Body of pancreas (tissue), 4 donors: ENCODE data around the gene TCF7L1. TPM values are rescaled to one million over a fixed set of nuclear protein-coding genes. Genes with fewer than 3 reads are reported as not detected.

Source experiments
- ATAC-seq: fragments of 150-250 bp; one replicate; pipeline ENCODE4 v1.9.1; 2016
- DNase-seq, 4 donors: peaks; one replicate each; pipeline ENCODE4 v3.0.0-alpha.2; 2019
- H3K27ac ChIP-seq, 4 donors: fragments of 200-600 bp; sonication (generic); 1 replicate in 3 of 4; 2 replicates in 1 of 4; pipeline versions ENCODE4 v1.5.1 to v1.6.1; 2016 to 2019; ENCODE audit warnings: mild to moderate bottlenecking in 1 of 4, mixed read lengths in 1 of 4, moderate library complexity in 1 of 4
- H3K27me3 ChIP-seq, 2 donors: fragments of 200-600 bp; sonication (generic); one replicate each; pipeline ENCODE4 v1.6.0; 2016; ENCODE audit warnings: mild to moderate bottlenecking in 1 of 2
- H3K36me3 ChIP-seq, 2 donors: fragments of 200-600 bp; sonication (generic); replicated peaks in 1 of 2; 2 replicates each; pipeline ENCODE4 v1.5.1; 2016; ENCODE audit warnings: low read depth in 2 of 2; ENCODE audit not compliant: insufficient read depth in 1 of 2
- H3K4me1 ChIP-seq: fragments of 200-600 bp; sonication (generic); one replicate; pipeline ENCODE4 v1.6.0; 2016
- H3K4me3 ChIP-seq, 2 donors: fragments of 200-600 bp; sonication (generic); 1 replicate in 1 of 2; 2 replicates in 1 of 2; pipeline ENCODE4 v1.5.1; 2016 to 2019
- H3K9me3 ChIP-seq, 3 donors: fragments of 200-600 bp; sonication (generic); 1 replicate in 2 of 3; 2 replicates in 1 of 3; pipeline ENCODE4 v1.5.1; 2016
- CTCF ChIP-seq, 7 experiments: fragments of 450-650 bp in 4 of 7; fragments of 200-600 bp in 3 of 7; sonication (generic) in 3 of 7; IDR thresholded peaks; one replicate each; pipeline ENCODE4 v1.5.1; 2016 to 2019; ENCODE audit warnings: antibody characterized with exemption in 7 of 7
- POLR2A ChIP-seq, 3 donors: fragments of 450-650 bp; IDR thresholded peaks; one replicate each; pipeline ENCODE4 v1.6.1; 2016; ENCODE audit warnings: antibody characterized with exemption in 3 of 3, mild to moderate bottlenecking in 2 of 3
- WGBS, 2 donors: methylation state at CpG; one replicate each; pipeline ENCODE4 v1.1.5; 2017; 5-methylcytosine and 5-hydroxymethylcytosine counted together
- intact Hi-C: fragments of 100-400 bp; cut with DNase I; formaldehyde crosslinking; loops from one replicate; pipeline ENCODE4 v1.15.1; 2023
- total RNA-seq, 2 donors: library from RNA; depleted of rRNA; stranded (reverse); fragments of >200 nt; gene quantifications; one replicate each; pipeline ENCODE4 v1.1.0, GENCODE V29; 2016

Gene TCF7L1
- total RNA-seq, 2 donors from 2014 or later: 2.1 to 4.3 TPM

DNA sequence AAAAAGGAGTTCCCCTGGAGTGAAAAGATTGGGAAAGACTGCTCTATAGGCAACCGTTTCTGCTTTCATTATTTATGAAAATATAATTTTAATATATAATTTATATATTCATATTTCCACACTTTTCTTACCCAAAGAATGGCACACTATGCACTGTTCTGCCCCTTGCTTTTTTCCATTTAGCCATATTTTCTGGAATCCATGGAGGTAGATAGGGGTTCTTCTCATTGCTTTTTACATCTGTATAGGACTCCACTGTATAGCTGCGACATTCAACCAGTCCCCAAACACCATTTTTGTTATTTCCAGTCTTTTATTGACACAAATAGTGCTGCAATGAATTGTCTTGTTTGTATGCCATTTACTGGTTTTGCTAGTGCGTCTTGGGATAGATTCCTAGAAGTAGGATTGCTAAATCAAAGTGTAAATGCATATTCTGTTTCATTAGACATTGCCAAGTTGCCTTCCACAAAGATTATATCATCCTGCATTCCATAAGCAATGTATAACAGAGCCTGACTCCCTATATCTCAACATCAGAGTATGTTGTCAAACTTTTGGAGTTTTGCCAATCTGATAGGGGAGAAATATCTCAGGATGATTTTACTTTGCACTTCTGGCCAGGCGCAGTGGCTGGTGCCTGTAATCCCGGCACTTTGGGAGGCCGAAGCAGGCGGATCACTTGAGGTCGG lies 26.6 kb upstream of the TCF7L1 start:
- ATAC-seq (no peak), DNase-seq (no peak)
- H3K36me3 ChIP-seq: no peaks in the 10 kb centered on the region
- no peaks in the 10 kb centered on the region for H3K4me1 ChIP-seq
- intact Hi-C loops: no loop called here
- H3K27ac ChIP-seq: no peak overlapping the region
- TF ChIP-seq CTCF (IDR thresholded peaks at IDR 0.05) (no peak), POLR2A (IDR thresholded peaks at IDR 0.05) (no peak)
- no peak overlapping the region for H3K4me3 ChIP-seq
- H3K27me3 ChIP-seq: no peaks in the 10 kb centered on the region
- 54 to 71% methylated on average over 8 of the region's 8 CpGs for WGBS, 2 donors
- H3K9me3 ChIP-seq: no peaks in the 10 kb centered on the region

GRCh38 chr2:85110991-85111560 lies 22.1 kb upstream of the TCF7L1 start:
- intact Hi-C loops: no loop called here
- ATAC-seq: no peak

DNA sequence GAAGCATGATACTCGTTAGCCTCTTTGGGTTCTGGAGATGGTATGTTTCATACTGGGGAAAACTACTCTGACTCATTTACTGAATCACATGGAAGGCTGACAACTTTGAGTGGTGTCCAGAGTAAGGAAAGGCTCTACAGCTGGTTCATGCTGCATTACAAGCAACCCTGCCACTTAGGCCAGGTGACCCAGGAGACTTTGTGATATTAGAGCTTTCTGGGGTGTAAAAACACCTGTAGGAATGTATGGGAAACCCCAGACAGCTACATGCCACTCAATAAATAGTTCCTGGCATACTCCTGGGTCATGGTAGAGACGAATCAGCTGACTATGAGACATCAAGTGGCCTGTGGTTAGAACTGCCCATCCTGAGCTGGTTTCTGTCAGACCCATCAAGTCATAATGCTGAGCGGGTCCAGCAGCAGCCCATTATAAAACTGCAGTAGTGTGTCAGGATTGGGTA lies 21.3 kb upstream of the TCF7L1 start:
- DNase-seq (no peak), ATAC-seq (no peak)
- Histone ChIP-seq H3K27ac (no peak overlapping the region), H3K27me3 (no peaks in the 10 kb centered on the region), H3K4me3 (no peak overlapping the region), H3K9me3 (no peaks in the 10 kb centered on the region), H3K4me1 (no peaks in the 10 kb centered on the region), H3K36me3 (no peaks in the 10 kb centered on the region)
- 83 to 90% methylated on average over 3 of the region's 3 CpGs for WGBS, 2 donors
- intact Hi-C loops: no loop called here
- TF ChIP-seq POLR2A (IDR thresholded peaks at IDR 0.05) (no peak), CTCF (IDR thresholded peaks at IDR 0.05) (no peak)

More at GRCh38 chr2:85110991-85111560, 22.1 kb upstream of the TCF7L1 start:
- 89 to 92% methylated on average over 3 of the region's 3 CpGs for WGBS, 2 donors
- no peak overlapping the region for H3K4me3 ChIP-seq
- no peaks in the 10 kb centered on the region for H3K36me3 ChIP-seq
- no peak for DNase-seq
- no peak overlapping the region for H3K27ac ChIP-seq
- H3K4me1 ChIP-seq: no peaks in the 10 kb centered on the region
- H3K9me3 ChIP-seq: no peaks in the 10 kb centered on the region
- H3K27me3 ChIP-seq: no peaks in the 10 kb centered on the region
- no peak for TF ChIP-seq POLR2A (IDR thresholded peaks at IDR 0.05)
- TF ChIP-seq CTCF (IDR thresholded peaks at IDR 0.05): no peak

DNA sequence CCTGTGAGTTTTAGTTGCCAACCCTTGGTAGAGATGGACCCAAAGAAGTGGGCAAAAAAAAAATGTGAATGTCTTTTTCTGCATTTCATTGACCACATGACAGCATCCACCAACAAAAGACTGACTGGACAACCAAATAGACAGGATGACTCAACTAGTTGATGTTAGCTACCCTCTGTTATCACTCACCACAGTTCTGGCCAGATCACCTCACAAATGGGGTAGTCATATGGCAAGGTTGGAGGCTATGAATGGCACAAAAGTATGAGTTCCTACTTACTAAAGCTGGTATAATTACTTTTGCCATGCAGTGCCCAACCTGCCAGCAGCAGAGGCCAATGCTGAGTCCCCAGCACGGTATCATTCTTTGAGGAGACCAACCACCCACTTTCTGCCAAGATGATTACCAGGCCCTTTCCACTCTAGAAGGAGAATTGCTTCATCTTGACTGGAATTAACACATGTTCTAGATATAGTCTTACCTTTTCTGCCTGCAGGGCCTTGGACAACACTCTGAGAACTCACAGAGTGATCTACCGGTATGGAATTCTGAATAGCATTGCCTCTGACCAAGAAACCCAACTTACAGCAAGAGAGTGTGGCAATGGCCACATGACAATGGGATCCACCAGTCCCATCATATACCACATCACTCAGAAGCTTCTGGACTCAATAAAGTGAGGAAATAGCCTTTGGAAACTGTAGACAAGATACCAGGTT lies 20.1 kb upstream of the TCF7L1 start:
- DNase-seq (no peak), ATAC-seq (no peak)
- no peaks in the 10 kb centered on the region for H3K9me3 ChIP-seq
- no peaks in the 10 kb centered on the region for H3K4me1 ChIP-seq
- intact Hi-C loops: no loop called here
- 18 to 48% methylated on average over 2 of the region's 2 CpGs for WGBS, 2 donors
- H3K36me3 ChIP-seq: no peaks in the 10 kb centered on the region
- TF ChIP-seq POLR2A (IDR thresholded peaks at IDR 0.05) (no peak), CTCF (IDR thresholded peaks at IDR 0.05) (no peak)
- no peak overlapping the region for H3K27ac ChIP-seq
- no peak overlapping the region for H3K4me3 ChIP-seq
- H3K27me3 ChIP-seq: no peaks in the 10 kb centered on the region
